Right ventricle myocardium inferior (tissue), 1 donor: ENCODE measurements around the gene KIR2DL1. TPM values are rescaled to one million over a fixed set of nuclear protein-coding genes. Genes with fewer than 3 reads are reported as not detected.
"Not testable (repeated sequence)": the region's sequence is repeated elsewhere in the genome, so short reads cannot be mapped to it uniquely, and the experiment has no call there.

Experiments used
- ATAC-seq: fragments of 200-7000 bp; cut with Tn5 transposase; one replicate; pipeline ENCODE4 v1.9.1; 2020; ENCODE audit warnings: mild to moderate bottlenecking, moderate library complexity
- DNase-seq: peaks from one replicate; pipeline ENCODE4 v3.0.0; 2021; ENCODE audit errors: missing footprints
- intact Hi-C: fragments of 100-400 bp; cut with DNase I; formaldehyde crosslinking; loops from one replicate; pipeline ENCODE4 v1.11.0; 2022
- total RNA-seq: library from RNA; stranded (reverse); fragmentation: NEBNext Ultra II Directional; extraction: Animal tissue kit (Norgen Biotek cat#: 25700); gene quantifications from one replicate; pipeline ENCODE4 v1.2.1, GENCODE V29; 2021
- donor health status: DM: no; HTN: yes; CAD: no; lungs with severe emphysema.

Gene KIR2DL1
- total RNA-seq, 1 donor from 2014 or later = not detected

DNA sequence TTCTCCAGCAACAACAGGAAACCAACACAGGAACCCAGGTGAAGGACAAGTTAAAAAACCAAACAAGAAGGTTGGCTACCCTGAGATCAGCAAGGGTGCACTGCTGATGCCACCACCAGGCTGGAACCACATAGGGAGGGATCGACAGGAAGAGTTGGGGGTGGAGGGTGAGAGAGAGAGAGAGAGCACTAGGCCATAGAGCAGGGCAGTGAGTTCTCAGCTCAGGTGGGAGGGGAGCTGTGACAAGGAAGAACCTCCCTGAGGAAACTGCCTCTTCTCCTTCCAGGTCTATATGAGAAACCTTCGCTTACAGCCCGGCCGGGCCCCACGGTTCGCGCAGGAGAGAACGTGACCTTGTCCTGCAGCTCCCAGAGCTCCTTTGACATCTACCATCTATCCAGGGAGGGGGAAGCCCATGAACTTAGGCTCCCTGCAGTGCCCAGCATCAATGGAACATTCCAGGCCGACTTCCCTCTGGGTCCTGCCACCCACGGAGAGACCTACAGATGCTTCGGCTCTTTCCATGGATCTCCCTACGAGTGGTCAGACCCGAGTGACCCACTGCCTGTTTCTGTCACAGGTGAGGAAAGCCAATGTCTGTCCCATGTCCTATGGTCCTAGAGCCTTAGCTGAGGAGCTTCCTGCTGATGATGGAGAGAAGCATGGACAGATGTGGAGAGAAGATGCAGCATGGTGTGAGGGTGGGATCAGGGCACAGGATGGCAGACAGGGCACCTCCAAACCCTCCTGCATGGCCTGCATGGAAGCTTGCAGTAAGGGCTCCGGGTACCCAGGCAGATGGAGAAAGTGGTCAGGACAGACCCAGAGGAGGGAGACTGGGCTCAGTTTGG lies 36.3 kb downstream of the KIR2DL1 start:
- DNase-seq = no peak
- ATAC-seq = no peak
- intact Hi-C loops = no loop called here

- DNase-seq = no peak
- ATAC-seq = no peak
- intact Hi-C loops = no loop called here
These were observed 36.9 kb downstream of the KIR2DL1 start for GRCh38 chr19:54806516-54806838.

- DNase-seq, intact Hi-C loops, ATAC-seq: not testable (repeated sequence)
These were observed 45.0 kb downstream of the KIR2DL1 start for GRCh38 chr19:54814571-54814970.

DNA sequence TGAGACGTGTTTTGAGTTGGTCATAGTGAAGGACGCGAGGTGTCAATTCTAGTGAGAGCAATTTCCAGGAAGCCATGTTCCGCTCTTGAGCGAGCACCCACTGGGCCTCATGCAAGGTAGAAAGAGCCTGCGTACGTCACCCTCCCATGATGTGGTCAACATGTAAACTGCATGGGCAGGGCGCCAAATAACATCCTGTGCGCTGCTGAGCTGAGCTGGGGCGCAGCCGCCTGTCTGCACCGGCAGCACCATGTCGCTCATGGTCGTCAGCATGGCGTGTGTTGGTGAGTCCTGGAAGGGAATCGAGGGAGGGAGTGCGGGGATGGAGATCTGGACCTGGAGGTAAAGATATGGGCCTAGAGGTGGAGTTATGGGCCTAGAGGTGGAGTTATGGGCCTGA lies 46.7 kb downstream of the KIR2DL1 start, which contains the start of gene KIR3DL1:
TSS of gene KIR3DL1 (plus strand) at position 218 of the 400 bp plus-strand sequence.
- DNase-seq, ATAC-seq, intact Hi-C loops: not testable (repeated sequence)

GRCh38 chr19:54817670-54818536 lies 48.3 kb downstream of the KIR2DL1 start:
- DNase-seq (no peak), ATAC-seq (no peak)

GRCh38 chr19:54824416-54824815 lies 54.8 kb downstream of the KIR2DL1 start:
- DNase-seq, intact Hi-C loops, ATAC-seq: not testable (repeated sequence)

More at GRCh38 chr19:54817670-54818536, 48.3 kb downstream of the KIR2DL1 start:
- intact Hi-C loops = no loop called here

GRCh38 chr19:54825326-54825725 lies 55.7 kb downstream of the KIR2DL1 start:
- DNase-seq, intact Hi-C loops, ATAC-seq: not testable (repeated sequence)

GRCh38 chr19:54828064-54828463 lies 58.5 kb downstream of the KIR2DL1 start:
- intact Hi-C loops, DNase-seq, ATAC-seq: not testable (repeated sequence)

- DNase-seq, ATAC-seq, intact Hi-C loops: not testable (repeated sequence)
These were observed 62.9 kb downstream of the KIR2DL1 start, which contains the start of gene KIR2DS4 for GRCh38 chr19:54832496-54832895. KIR2DS4 (plus strand) TSS chr19:54832676.

Other genes with a start within 250 kb of the KIR2DL1 start
- 3.1 TPM for gene LILRA2, start 196.0 kb upstream of the KIR2DL1 start, total RNA-seq
- gene LILRA1, start 176.2 kb upstream of the KIR2DL1 start, total RNA-seq = 0.92 TPM
- 1.8 TPM for gene LILRB1, start 139.3 kb upstream of the KIR2DL1 start, total RNA-seq
- 5.0 TPM for gene LILRB4, start 106.8 kb upstream of the KIR2DL1 start, total RNA-seq
- not detected for gene KIR3DL3, start 45.4 kb upstream of the KIR2DL1 start, total RNA-seq
- gene KIR2DL3, start 31.3 kb upstream of the KIR2DL1 start, total RNA-seq = not detected
- not detected for gene KIR2DL4, start 33.8 kb downstream of the KIR2DL1 start, total RNA-seq
- gene KIR3DL1, start 46.7 kb downstream of the KIR2DL1 start, total RNA-seq = not detected
- not detected for gene KIR2DS4, start 62.9 kb downstream of the KIR2DL1 start, total RNA-seq
- not detected for gene KIR3DL2, start 80.7 kb downstream of the KIR2DL1 start, total RNA-seq
- 0.27 TPM for gene FCAR, start 104.4 kb downstream of the KIR2DL1 start, total RNA-seq
- not detected for gene NCR1, start 136.4 kb downstream of the KIR2DL1 start, total RNA-seq
- gene NLRP7, start 177.7 kb downstream of the KIR2DL1 start, total RNA-seq = not detected
- gene NLRP2, start 196.6 kb downstream of the KIR2DL1 start, total RNA-seq = 0.89 TPM